Spleen (tissue), 11 donors: ENCODE results near the gene PTPN3. TPM values are rescaled to one million over a fixed set of nuclear protein-coding genes. Genes with fewer than 3 reads are reported as not detected.

Experiments
- DNase-seq: peaks from one replicate; pipeline ENCODE4 v3.0.0-alpha.2; 2020
- H3K27ac ChIP-seq, 8 donors: fragments of 200-600 bp; sonication (generic) in 7 of 8; 1 replicate in 4 of 8; 2 replicates in 4 of 8; pipeline versions ENCODE4 v1.5.0 to v1.8.0; 2016 to 2021; ENCODE audit warnings: inconsistent platforms in 4 of 8, mild to moderate bottlenecking in 4 of 8, moderate library complexity in 1 of 8
- H3K27me3 ChIP-seq, 7 donors: fragments of 200-600 bp; sonication (generic) in 6 of 7; replicated peaks in 1 of 7; 1 replicate in 4 of 7; 2 replicates in 3 of 7; pipeline versions ENCODE4 v1.5.0 to v1.8.0; 2016 to 2021; ENCODE audit warnings: inconsistent platforms in 3 of 7, mild to moderate bottlenecking in 1 of 7
- H3K36me3 ChIP-seq, 6 donors: fragments of 200-600 bp; sonication (generic) in 5 of 6; 1 replicate in 4 of 6; 2 replicates in 2 of 6; pipeline versions ENCODE4 v1.5.0 to v1.8.0; 2016 to 2021; ENCODE audit warnings: inconsistent platforms in 2 of 6
- H3K4me1 ChIP-seq, 6 donors: fragments of 200-600 bp; sonication (generic) in 5 of 6; 1 replicate in 3 of 6; 2 replicates in 3 of 6; pipeline versions ENCODE4 v1.5.0 to v1.8.0; 2016 to 2021; ENCODE audit warnings: inconsistent platforms in 3 of 6
- H3K4me3 ChIP-seq, 8 donors: fragments of 200-600 bp; sonication (generic) in 7 of 8; 1 replicate in 4 of 8; 2 replicates in 4 of 8; pipeline versions ENCODE4 v1.5.0 to v1.8.0; 2016 to 2021; ENCODE audit warnings: inconsistent platforms in 4 of 8, mild to moderate bottlenecking in 4 of 8, moderate library complexity in 2 of 8
- H3K9me3 ChIP-seq, 8 donors: fragments of 200-600 bp; sonication (generic) in 7 of 8; 1 replicate in 4 of 8; 2 replicates in 4 of 8; pipeline versions ENCODE4 v1.5.0 to v1.8.0; 2016 to 2021; ENCODE audit warnings: inconsistent platforms in 4 of 8
- POLR2A ChIP-seq, 3 donors: fragments of 450-650 bp; IDR thresholded peaks; one replicate each; pipeline ENCODE4 v1.5.1; 2017; ENCODE audit warnings: antibody characterized with exemption in 3 of 3, mild to moderate bottlenecking in 1 of 3
- POLR2AphosphoS5 ChIP-seq, 3 donors: sonication (generic); formaldehyde crosslinking; IDR thresholded peaks; one replicate each; pipeline ENCODE4 v1.5.1; 2017; ENCODE audit warnings: antibody characterized with exemption in 3 of 3
- WGBS, 5 donors: extraction: QIAGEN DNeasy Blood & Tissue Kit in 3 of 5; methylation state at CpG; one replicate each; pipeline versions ENCODE4 v1.1.5 to v1.1.7; 2013 to 2018; 5-methylcytosine and 5-hydroxymethylcytosine counted together
- intact Hi-C: fragments of 100-400 bp; cut with DNase I; formaldehyde crosslinking; loops from one replicate; pipeline ENCODE4 v1.15.0; 2023; ENCODE audit warnings: low total_unique reads
- polyA plus RNA-seq, 3 donors: library from polyadenylated mRNA; stranded (reverse); fragments of 200-250 nt; gene quantifications; one replicate each; pipeline ENCODE4 v1.2.1, GENCODE V29; 2013
- total RNA-seq, 7 donors: library from RNA; depleted of rRNA in 3 of 7; stranded (reverse); fragments of >200 nt in 3 of 7; fragmentation: NEBNext Ultra II Directional in 4 of 7; extraction: Animal tissue kit (Norgen Biotek cat#: 25700) in 4 of 7; gene quantifications; one replicate each; pipeline versions ENCODE4 v1.1.0 to v1.2.1, GENCODE V29; 2016 to 2021
- TF ChIP-seq, protein P1 (sequence below), 11 experiments: fragments of 200-600 bp in 7 of 11; fragments of 450-650 bp in 4 of 11; sonication (generic) in 4 of 11; IDR thresholded peaks in 8 of 11; conservative IDR thresholded peaks in 3 of 11; 1 replicate in 7 of 11; 2 replicates in 4 of 11; pipeline versions ENCODE4 v1.4.0 to v1.8.0; 2016 to 2021; ENCODE audit warnings: antibody characterized with exemption in 11 of 11, inconsistent platforms in 4 of 11, mild to moderate bottlenecking in 1 of 11
- donor health status: healthy with polysubstance abuse.
- donor health status: DM: no; HTN: no; CAD: no; lungs with moderate emphysema.
- donor health status: DM: no; HTN: no; CAD: no.
- donor health status: Bipolar disorder and iron deficiency.
- donor health status: healthy.
- donor health status: DM: no; HTN: no; CAD: no.
- donor health status: DM: yes; HTN: yes; CAD: no.

Gene PTPN3
- total and polyA plus RNA-seq, 10 donors: 0.20 to 1.7 (median 0.48) TPM

DNA sequence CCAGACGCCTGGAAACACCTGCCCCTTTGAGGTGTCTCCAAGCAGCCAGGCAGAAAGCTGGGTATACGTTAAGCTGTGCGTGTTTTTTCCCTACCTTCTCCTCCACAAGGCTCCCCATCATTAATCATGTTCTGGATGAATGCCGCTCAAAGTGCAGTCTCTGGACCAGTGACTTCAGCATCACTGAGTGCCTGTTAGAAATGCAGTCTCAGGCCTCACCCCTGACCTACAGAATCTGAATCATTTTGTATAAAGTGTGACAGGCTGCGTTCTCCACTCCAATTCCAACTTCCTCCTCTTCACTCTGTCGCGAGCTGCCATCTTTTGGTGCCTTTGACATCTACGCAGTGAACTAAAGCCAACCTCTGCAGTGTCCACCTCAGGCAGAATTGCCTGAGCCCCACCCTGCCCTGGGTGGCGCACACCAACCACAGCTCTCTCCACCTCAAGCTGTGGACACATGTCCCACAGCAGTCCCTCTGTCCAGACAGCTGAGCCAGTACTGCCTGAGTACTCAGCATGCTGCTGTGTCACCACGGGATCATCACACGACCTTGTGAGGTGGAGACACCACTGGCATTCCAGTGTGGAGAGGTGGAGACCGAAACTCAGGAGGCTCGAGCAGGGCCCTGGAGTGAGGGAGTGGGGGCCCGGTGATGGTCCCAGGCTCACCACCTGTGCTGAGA is 14.2 kb downstream of the PTPN3 start:
- Histone ChIP-seq H3K4me1 (peaks cover 0 to 5% (median 0%) of the 10 kb centered on the region in 6 donors), H3K4me3 (no peak overlapping the region), H3K36me3 (no peaks in the 10 kb centered on the region), H3K27me3 (peaks cover 0 to 44% (median 0%) of the 10 kb centered on the region in 7 donors), H3K27ac (no peak overlapping the region), H3K9me3 (no peaks in the 10 kb centered on the region)
- DNase-seq: no peak
- intact Hi-C loops: no loop called here
- 81 to 88% (median 83%) methylated on average over 12 to 14 of the region's 14 CpGs for WGBS, 5 donors
- TF ChIP-seq POLR2AphosphoS5 (IDR thresholded peaks at IDR 0.05): no peak

DNA sequence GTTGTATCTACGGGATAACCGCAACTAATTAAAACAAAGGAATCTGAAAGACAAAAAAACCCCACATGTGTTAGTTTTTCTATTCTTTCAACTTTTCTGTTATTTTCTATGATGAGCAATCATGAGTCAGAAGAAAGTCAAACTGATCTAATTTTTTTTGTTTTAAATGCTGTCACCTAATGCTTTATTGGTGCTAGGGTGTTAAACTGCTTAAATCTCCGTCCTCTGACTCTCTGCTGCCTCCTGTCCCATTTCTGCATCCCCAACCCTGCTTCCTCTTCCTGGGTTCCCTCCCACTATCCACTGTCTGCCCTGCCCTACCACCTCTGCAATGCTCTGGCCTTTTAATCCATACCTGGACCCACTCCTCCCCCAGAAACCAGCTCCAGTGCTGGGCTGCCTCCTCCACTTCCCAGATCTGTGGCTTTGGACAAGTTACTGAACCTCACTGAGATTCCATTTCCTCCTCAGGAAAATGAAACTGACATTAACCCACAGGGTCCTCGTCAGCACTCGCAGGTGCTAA is 15.7 kb downstream of the PTPN3 start:
- H3K4me3 ChIP-seq: no peak overlapping the region
- TF ChIP-seq POLR2A (IDR thresholded peaks at IDR 0.05) (no peak), POLR2AphosphoS5 (IDR thresholded peaks at IDR 0.05) (no peak)
- TF ChIP-seq, protein P1, sequence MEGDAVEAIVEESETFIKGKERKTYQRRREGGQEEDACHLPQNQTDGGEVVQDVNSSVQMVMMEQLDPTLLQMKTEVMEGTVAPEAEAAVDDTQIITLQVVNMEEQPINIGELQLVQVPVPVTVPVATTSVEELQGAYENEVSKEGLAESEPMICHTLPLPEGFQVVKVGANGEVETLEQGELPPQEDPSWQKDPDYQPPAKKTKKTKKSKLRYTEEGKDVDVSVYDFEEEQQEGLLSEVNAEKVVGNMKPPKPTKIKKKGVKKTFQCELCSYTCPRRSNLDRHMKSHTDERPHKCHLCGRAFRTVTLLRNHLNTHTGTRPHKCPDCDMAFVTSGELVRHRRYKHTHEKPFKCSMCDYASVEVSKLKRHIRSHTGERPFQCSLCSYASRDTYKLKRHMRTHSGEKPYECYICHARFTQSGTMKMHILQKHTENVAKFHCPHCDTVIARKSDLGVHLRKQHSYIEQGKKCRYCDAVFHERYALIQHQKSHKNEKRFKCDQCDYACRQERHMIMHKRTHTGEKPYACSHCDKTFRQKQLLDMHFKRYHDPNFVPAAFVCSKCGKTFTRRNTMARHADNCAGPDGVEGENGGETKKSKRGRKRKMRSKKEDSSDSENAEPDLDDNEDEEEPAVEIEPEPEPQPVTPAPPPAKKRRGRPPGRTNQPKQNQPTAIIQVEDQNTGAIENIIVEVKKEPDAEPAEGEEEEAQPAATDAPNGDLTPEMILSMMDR (IDR thresholded peaks at IDR 0.05 in 8 of 11, conservative IDR thresholded peaks at IDR 0.05 in 3 of 11): no peak
- intact Hi-C loops: no loop called here
- no peaks in the 10 kb centered on the region for H3K4me1 ChIP-seq
- H3K9me3 ChIP-seq: no peaks in the 10 kb centered on the region
- H3K27me3 ChIP-seq: peaks cover 0 to 42% (median 0%) of the 10 kb centered on the region in 7 donors
- no peaks in the 10 kb centered on the region for H3K36me3 ChIP-seq
- 72 to 82% (median 80%) methylated on average over 5 of the region's 5 CpGs for WGBS, 5 donors
- no peak overlapping the region for H3K27ac ChIP-seq
- DNase-seq: no peak

DNA sequence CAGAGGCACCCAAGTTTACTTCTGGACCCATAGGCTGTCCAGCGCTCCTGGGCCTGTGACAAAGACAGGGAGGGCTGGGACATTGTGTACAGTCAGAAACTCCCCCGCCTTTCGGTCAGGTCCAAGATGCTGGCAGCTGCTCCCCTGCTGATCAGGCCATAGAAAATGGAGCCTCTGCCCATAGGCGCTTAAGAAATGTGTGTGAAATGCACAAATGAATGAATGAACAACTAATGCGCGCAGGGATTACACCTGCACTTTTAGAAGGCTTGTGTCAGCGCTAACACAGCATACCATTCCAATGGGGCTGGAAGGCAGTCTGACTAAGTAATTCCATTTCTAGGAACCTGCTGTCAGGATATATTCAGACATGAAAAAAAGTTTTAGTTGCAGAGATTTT is 16.3 kb downstream of the PTPN3 start:
- TF ChIP-seq POLR2A (IDR thresholded peaks at IDR 0.05) (no peak), POLR2AphosphoS5 (IDR thresholded peaks at IDR 0.05) (no peak)
- TF ChIP-seq, protein P1 (IDR thresholded peaks at IDR 0.05 in 8 of 11, conservative IDR thresholded peaks at IDR 0.05 in 3 of 11): no peak

DNA sequence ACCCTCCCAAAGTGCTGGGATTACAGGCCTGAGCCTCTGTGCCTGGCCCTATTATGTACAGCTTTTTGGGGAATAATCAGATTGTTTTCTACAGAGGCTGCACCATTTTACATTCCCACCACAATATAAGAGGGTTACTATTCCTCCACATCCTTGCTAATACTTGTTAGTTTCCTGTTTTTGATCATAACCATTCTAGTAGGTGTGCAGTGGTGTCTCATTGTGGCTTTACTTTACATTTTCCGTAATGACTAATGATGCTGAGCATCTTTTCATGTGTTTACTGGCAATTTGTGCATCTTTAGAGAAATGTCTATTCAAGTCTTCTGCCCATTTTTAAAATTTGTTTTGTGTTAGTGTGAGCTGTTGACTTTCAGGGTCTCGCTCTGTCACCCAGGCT is 18.3 kb downstream of the PTPN3 start:
- 82 to 96% (median 95%) methylated on average over 2 of the region's 2 CpGs for WGBS, 5 donors

More for the DNA sequence above, 16.3 kb downstream of the PTPN3 start:
- intact Hi-C loops: no loop called here
- DNase-seq: no peak
- Histone ChIP-seq H3K4me1 (no peaks in the 10 kb centered on the region), H3K36me3 (no peaks in the 10 kb centered on the region), H3K27me3 (peaks cover 0 to 39% (median 0%) of the 10 kb centered on the region in 7 donors), H3K4me3 (no peak overlapping the region), H3K9me3 (no peaks in the 10 kb centered on the region), H3K27ac (no peak overlapping the region)
- WGBS, 5 donors: 70 to 88% (median 86%) methylated on average over 5 to 7 of the region's 7 CpGs

More for the DNA sequence above, 18.3 kb downstream of the PTPN3 start:
- Histone ChIP-seq H3K4me3 (no peak overlapping the region), H3K4me1 (no peaks in the 10 kb centered on the region), H3K36me3 (no peaks in the 10 kb centered on the region), H3K27ac (no peak overlapping the region), H3K9me3 (no peaks in the 10 kb centered on the region), H3K27me3 (peaks cover 0 to 26% (median 0%) of the 10 kb centered on the region in 7 donors)
- TF ChIP-seq POLR2A (IDR thresholded peaks at IDR 0.05) (no peak), POLR2AphosphoS5 (IDR thresholded peaks at IDR 0.05) (no peak)
- TF ChIP-seq, protein P1 (IDR thresholded peaks at IDR 0.05 in 8 of 11, conservative IDR thresholded peaks at IDR 0.05 in 3 of 11): no peak
- intact Hi-C loops: no loop called here
- no peak for DNase-seq
